H7 (cell line): ENCODE measurements around the gene MLLT3. TPM values are rescaled to one million over a fixed set of nuclear protein-coding genes. Genes with fewer than 3 reads are reported as not detected.
"Not testable (repeated sequence)": the region's sequence is repeated elsewhere in the genome, so short reads cannot be mapped to it uniquely, and the experiment has no call there.

Experiments
- DNase-seq: peaks from one replicate; pipeline ENCODE4 v3.0.0; 2012
- H3K27me3 ChIP-seq: 2 replicates; pipeline ENCODE4 v1.6.0; 2011; ENCODE audit warnings: mild to moderate bottlenecking, low read length; ENCODE audit not compliant: control insufficient read depth, insufficient read depth
- H3K36me3 ChIP-seq: replicated peaks from 2 replicates; pipeline ENCODE4 v1.5.1; 2011; ENCODE audit warnings: low read length; ENCODE audit not compliant: control insufficient read depth, insufficient read depth
- H3K4me3 ChIP-seq: 2 replicates; pipeline ENCODE4 v1.5.1; 2011; ENCODE audit warnings: low read depth, mild to moderate bottlenecking, control low read depth, low read length, moderate library complexity; ENCODE audit not compliant: insufficient read depth
- total RNA-seq: library from RNA; depleted of rRNA; stranded (reverse); fragments of >200 nt; shearing (Covaris generic); gene quantifications from 2 replicates; pipeline ENCODE4 v1.2.3, GENCODE V29; 2014; rRNA removed

MLLT3 gene
- 4.3 and 7.8 TPM in 2 replicates for total RNA-seq

DNA sequence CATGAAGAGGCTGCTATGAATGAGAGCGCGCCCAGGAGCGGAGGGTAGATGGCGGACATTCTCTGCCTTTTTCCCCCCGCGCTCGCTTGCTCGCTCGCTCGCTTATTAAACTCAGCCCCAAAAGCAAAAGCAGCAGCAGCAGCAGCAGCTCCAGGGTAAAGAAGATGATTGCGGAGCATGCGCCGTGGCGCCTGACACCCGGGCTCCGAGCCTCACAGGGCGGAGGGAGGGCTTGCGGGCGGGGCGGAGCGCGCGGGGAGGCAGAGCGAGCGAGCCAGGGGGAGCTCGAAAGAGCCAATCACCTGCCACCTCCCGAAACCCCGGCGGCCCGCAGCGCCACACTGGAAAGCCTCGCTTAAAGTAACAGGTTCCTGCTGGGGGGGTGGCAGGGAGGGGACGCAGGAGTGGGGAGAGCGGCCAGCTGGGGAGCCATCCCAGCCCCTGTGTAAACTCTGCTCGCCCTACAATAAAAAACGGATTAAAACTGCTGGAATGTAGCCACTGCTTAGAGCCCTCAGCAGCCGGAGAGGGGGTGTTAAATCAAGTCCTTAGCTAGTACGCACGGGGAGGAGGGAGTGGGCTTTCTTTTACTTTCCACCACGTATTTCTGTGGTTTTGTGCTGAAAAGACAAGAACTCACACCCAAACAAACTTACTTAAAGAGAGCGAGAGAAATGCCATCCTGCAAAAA lies at the start of gene MLLT3:
TSS of gene MLLT3 (minus strand) at position 170 of the 691 bp plus-strand sequence.
- DNase-seq = peak; percentile 95
- Histone ChIP-seq H3K36me3 (no peaks in the 10 kb centered on the region), H3K27me3 (peaks cover 51% of the 10 kb centered on the region), H3K4me3 (peak within 1 kb of the TSS; percentile 53)

DNA sequence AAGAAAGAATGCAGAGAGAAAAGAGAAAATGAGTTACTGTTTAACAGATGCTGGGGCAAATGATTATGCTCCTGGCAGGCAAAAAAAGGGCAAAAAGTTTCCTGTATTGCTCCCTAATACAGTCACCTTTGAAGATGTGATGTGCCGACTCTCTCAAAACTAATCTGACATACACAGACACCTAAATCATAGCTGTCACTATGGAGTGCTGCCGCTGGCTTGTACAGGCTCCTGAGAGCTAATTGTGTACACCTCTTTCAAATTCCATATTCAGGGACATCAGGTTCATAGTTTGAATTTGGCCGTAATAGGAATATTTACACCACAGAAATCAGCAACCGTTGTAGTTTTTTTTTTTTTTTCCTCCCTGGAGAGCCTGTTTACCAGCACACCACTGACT lies 49.3 kb upstream of the MLLT3 start:
- Histone ChIP-seq H3K4me3 (no peak overlapping the region), H3K36me3 (no peaks in the 10 kb centered on the region; the same call in 1 of the 2 replicates), H3K27me3 (no peaks in the 10 kb centered on the region)
- no peak for DNase-seq

DNA sequence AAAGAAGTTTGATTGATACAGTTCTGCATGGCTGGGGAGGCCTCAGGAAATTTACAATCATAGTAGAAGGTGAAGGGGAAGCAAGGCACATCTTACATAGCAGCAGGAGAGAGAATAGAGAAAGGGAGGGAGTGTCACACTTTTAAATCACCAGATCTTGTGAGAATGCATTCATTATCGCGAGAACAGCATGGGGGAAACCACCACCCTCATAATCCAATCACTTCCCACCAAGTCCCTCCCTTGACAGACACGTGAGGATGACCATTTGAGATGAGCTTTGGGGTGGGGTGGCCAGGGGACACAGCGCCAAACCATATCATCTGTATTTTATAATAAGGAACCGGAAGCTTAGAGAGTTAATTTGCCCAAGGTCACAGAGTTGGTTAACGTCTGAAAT lies 48.1 kb upstream of the MLLT3 start:
- Histone ChIP-seq H3K27me3 (no peaks in the 10 kb centered on the region), H3K4me3 (no peak overlapping the region), H3K36me3 (no peaks in the 10 kb centered on the region; the same call in 1 of the 2 replicates)
- DNase-seq = no peak

DNA sequence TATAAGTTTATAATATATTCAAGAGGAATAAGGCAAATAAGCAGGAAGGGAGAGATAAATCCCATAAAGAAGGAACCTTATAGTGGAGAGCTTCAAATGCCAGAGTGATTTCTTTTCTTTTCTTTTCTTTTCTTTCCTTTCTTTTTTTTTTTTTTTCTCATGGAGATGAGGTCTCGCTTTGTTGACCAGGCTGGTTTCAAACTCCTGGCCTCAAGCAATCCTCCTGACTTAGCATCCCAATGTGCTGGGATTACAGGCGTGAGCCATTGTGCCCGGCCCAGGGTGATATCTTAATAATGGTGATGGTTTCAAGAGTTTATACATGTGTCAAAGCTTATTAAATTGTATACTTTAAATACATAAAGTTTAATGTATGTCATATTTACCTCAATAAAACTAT lies 42.2 kb upstream of the MLLT3 start:
- no peaks in the 10 kb centered on the region for H3K36me3 ChIP-seq
- DNase-seq = no peak
- H3K4me3 ChIP-seq = no peak overlapping the region
- no peaks in the 10 kb centered on the region for H3K27me3 ChIP-seq

DNA sequence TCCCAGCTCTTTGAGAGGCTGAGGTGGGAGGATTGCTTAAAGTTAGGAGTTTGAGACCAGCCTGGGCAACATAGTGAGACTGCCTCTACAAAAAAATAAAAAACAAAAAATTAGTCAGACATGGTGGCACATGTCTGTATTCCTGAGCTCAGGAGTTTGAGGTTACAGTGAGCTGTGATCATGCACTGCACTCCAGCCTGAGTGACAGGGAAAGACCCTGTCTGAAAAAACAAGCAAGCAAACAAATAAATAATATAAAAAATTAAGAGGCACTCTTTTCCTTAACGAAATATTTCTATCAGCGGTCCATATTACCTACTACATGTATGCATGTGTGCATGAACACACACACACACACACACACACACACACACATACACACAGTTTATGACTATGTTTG lies 40.8 kb upstream of the MLLT3 start:
- no peaks in the 10 kb centered on the region for H3K36me3 ChIP-seq

DNA sequence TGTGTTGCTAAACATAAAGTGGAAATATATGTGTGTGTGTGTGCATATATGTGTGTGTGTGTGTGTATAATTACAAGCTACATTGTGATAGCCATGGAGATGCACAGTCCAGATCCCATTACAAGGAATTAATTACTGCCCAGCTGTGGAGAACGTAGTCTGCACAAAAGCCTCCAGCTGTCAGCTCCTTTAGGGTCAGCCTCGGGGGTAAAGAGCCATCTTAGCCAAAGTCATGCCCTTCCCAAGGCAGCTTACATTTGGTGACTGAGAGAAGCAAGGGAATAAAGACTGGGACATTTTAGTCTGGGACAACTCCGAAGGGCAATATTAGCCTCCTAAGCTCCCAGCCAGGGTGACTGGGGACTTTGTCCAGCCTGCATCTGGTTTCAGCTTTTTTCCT lies 39.9 kb upstream of the MLLT3 start:
- no peak overlapping the region for H3K4me3 ChIP-seq
- no peaks in the 10 kb centered on the region for H3K36me3 ChIP-seq
- DNase-seq = no peak
- no peaks in the 10 kb centered on the region for H3K27me3 ChIP-seq

More for the DNA sequence above, 40.8 kb upstream of the MLLT3 start:
- no peak overlapping the region for H3K4me3 ChIP-seq
- no peak for DNase-seq
- H3K27me3 ChIP-seq = no peaks in the 10 kb centered on the region

DNA sequence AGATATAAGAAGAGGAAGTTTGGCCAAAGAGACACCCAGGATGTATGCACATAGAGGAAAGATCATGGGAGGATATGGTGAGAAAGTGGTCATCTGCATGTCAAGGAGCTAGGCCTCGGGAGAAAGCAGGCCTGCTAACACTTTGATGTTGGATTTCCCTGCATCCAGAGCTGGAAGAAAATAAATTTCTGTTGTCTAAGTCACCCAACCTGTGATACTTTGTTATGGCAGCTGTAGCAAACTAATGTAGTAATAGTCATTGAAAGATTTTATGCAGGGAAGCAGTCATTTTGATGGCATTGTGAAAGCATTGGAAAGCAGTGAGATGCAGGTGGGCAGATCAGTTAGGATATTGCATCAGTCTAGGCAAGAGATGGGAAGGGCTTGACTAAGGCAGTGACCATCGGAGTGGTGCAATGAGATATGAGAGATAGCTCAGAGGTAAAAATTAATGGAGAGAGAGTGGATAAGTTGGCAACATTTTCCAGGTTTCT lies 37.2 kb upstream of the MLLT3 start:
- DNase-seq = no peak
- Histone ChIP-seq H3K4me3 (peak overlapping the region; percentile 11; the same call in 1 of the 2 replicates), H3K36me3 (no peaks in the 10 kb centered on the region)

DNA sequence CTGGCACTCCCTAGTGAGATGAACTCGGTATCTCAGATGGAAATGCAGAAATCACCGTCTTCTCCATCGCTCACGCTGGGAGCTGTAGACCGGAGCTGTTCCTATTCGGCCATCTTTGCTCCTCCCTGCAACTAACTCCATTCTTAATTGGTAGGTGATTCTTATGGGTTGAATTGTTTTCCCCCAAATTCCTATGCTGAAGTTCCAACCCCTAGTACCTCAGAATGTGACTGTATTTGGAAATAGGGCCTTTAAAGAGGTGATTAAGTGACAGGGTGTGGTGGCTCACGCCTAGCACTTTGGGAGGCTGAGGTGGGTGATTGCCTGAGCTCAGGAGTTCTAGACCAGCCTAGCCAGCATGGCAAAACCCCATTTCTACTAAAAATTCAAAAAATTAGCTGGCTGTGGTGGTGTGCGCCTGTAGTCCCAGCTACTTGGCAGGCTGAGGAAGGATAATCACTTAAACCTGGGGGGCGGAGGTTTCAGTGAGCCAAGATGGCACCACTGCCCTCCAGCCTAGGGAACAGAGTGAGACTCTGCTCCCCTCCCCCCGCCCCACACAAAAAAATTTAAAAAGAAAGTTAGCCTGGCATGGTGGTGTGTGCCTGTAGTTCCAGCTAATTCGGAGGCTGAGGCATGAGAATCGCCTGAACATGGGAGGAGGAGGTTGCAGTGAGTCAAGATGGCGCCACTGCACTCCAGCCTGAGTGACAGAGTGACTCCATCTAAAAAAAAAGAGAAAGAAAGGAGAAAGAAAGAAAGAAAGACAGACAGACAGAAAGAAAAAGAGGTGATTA lies 36.6 kb upstream of the MLLT3 start:
- Histone ChIP-seq H3K36me3 (no peaks in the 10 kb centered on the region), H3K4me3 (peak overlapping the region; percentile 51), H3K27me3 (no peaks in the 10 kb centered on the region)
- DNase-seq = no peak

More for the DNA sequence above, 37.2 kb upstream of the MLLT3 start:
- no peaks in the 10 kb centered on the region for H3K27me3 ChIP-seq

DNA sequence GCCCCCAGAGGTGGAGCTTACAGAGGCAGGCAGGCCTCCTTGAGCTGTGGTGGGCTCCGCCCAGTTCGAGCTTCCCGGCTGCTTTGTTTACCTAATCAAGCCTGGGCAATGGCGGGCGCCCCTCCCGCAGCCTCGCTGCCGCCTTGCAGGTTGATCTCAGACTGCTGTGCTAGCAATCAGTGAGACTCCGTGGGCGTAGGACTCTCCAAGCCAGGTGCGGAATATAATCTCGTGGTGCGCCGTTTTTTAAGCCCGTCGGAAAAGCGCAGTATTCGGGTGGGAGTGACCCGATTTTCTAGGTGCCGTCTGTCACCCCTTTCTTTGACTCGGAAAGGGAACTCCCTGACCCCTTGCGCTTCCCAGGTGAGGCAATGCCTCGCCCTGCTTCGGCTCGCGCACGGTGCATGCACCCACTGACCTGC lies 36.0 kb upstream of the MLLT3 start:
- not testable (repeated sequence) for DNase-seq, H3K27me3 ChIP-seq, H3K36me3 ChIP-seq
- H3K4me3 ChIP-seq = peak overlapping the region; percentile 51

DNA sequence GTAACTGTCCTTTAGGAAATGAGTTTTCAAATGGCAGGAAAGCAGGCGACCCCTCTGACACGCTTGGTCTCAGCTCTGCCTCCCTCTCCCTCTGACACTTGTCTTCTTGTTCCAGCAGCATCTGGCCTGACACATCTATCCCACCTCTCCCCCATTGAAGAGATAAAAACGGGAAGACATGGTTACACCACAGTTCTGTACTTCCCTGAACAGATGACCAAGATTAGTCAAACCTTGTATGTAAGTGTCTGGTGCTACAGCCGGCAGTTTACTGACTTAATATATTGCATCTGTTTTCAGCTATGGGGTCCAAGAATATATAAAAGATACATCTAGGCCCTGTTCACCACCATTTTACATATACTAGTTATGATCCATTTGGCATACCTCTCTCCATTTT lies 29.6 kb upstream of the MLLT3 start:
- no peaks in the 10 kb centered on the region for H3K36me3 ChIP-seq
- DNase-seq = no peak
- no peaks in the 10 kb centered on the region for H3K27me3 ChIP-seq
- no peak overlapping the region for H3K4me3 ChIP-seq

DNA sequence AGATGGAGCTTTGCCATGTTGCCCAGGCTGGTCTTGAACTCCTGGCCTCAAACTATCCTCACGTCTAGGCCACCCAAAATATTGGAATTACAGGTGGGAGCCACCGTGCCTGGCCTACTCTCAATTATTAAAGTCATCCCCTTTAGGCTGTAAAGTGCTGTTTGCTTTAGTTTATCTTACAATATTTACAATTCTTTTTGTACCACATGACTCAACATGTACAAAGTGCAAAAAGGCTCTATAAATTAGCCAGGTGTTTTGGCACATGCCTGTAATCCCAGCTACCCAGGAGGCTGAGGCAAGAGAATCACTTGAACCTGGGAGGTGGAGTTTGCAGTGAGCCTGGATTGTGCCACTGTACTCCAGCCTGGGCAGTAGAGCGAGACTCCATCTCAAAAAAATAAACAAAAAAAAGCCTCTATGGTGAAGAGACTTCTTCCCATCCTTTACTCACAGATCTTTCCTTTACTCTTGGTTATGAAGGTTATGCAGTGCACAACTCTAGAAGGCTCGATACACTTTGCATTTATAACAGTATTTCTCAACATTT lies 28.5 kb upstream of the MLLT3 start:
- no peaks in the 10 kb centered on the region for H3K27me3 ChIP-seq
- no peaks in the 10 kb centered on the region for H3K36me3 ChIP-seq
- no peak for DNase-seq
- H3K4me3 ChIP-seq = no peak overlapping the region

DNA sequence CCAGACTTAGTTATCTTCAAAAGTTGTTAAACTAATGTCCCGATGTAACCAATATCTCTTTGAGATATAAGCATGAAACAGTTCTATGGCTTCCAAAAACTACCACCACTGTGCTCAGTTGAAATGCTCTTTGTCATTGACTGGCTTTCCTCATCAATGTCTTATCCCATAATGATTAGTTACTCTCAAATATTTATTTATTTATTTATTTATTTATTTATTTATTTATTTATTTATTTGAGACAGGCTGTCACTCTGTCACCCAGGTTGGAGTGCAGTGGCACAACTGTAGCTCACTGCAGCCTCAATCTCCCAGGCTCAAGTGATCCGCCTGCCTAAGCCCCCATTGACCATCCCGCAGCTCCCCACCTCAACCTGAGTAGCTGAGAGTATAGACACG lies 28.0 kb upstream of the MLLT3 start:
- Histone ChIP-seq H3K36me3 (no peaks in the 10 kb centered on the region), H3K27me3 (no peaks in the 10 kb centered on the region), H3K4me3 (no peak overlapping the region)
- no peak for DNase-seq

DNA sequence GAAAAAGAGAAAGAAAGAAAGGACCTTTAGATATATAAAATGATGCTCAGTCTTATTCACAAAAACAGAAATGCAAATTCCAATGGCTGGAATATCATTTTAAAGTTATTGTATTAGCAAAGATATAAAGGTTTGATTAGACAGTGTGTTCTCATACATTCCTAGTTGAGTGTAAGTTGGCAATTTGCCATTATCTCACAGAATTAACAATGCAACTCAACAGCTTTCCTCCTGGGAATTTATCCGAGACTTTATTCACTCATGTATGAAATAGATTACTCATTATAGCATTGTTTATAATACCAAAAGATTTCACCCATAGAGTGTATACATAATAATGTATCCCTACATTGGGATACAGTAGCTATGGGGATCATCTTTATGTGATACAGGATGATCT lies 27.1 kb upstream of the MLLT3 start:
- no peak for DNase-seq
- Histone ChIP-seq H3K27me3 (no peaks in the 10 kb centered on the region), H3K36me3 (no peaks in the 10 kb centered on the region), H3K4me3 (no peak overlapping the region)

DNA sequence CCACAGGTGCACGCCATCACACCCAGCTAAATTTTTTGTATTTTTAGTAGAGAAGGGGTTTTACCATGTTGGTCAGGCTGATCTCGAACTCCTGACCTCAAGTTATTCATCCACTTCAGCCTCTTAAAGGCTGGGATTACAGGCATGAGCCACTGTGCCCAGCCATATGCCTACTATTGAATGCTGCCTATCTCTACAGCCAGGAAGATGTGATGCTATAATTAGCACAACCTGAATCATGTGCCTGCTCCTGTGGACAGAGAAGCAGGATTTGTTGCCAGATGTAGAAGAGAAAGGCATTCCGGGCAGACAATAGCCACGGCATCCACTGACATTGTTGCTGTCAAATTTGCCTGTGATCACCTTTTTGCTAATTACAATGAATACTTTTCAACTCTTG lies 24.4 kb upstream of the MLLT3 start:
- no peak for DNase-seq
- Histone ChIP-seq H3K27me3 (no peaks in the 10 kb centered on the region), H3K36me3 (no peaks in the 10 kb centered on the region), H3K4me3 (no peak overlapping the region)

DNA sequence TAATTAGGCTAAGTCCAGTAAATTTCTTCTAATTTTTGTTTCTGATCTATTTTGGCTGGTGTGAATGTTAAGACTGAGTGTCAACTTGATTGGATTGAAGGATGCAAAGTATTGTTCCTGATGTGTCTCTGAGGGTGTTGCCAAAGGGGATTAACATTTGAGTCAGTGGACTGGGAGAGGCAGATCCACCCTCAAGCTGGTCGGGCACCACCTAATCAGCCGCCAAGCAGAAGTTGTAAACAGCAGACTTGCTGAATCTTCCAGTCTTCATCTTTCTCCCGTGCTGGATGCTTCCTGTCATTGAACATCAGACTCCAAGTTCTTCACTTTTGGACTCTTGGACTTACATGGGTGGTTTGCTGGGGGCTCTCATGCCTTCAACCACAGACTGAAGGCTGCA lies 21.4 kb upstream of the MLLT3 start:
- Histone ChIP-seq H3K4me3 (no peak overlapping the region), H3K36me3 (no peaks in the 10 kb centered on the region), H3K27me3 (no peaks in the 10 kb centered on the region)
- no peak for DNase-seq
